Endothelial cell (in vitro differentiated cells): ENCODE data around the gene ACAP1. TPM values are rescaled to one million over a fixed set of nuclear protein-coding genes. Genes with fewer than 3 reads are reported as not detected.

ENCODE experiments used
- DNase-seq: peaks from one replicate; pipeline ENCODE4 v3.0.0; 2021; ENCODE audit warnings: low spot score
- H3K27ac Mint-ChIP-seq: one replicate; pipeline ENCODE4 v1.8.0; 2021; ENCODE audit warnings: mixed read lengths, inconsistent platforms; ENCODE audit not compliant: unreplicated experiment
- H3K27me3 Mint-ChIP-seq: one replicate; pipeline ENCODE4 v1.8.0; 2021; ENCODE audit warnings: mild to moderate bottlenecking, moderate library complexity, mixed read lengths, inconsistent platforms; ENCODE audit not compliant: unreplicated experiment
- H3K36me3 Mint-ChIP-seq: one replicate; pipeline ENCODE4 v1.8.0; 2021; ENCODE audit warnings: mild to moderate bottlenecking, low read depth, mixed read lengths, inconsistent platforms; ENCODE audit not compliant: unreplicated experiment
- H3K4me1 Mint-ChIP-seq: one replicate; pipeline ENCODE4 v1.8.0; 2021; ENCODE audit warnings: mild to moderate bottlenecking, mixed read lengths, inconsistent platforms; ENCODE audit not compliant: unreplicated experiment
- H3K4me3 Mint-ChIP-seq: one replicate; pipeline ENCODE4 v1.8.0; 2021; ENCODE audit warnings: mild to moderate bottlenecking, mixed read lengths, inconsistent platforms; ENCODE audit not compliant: unreplicated experiment
- H3K9me3 Mint-ChIP-seq: one replicate; pipeline ENCODE4 v1.8.0; 2021; ENCODE audit warnings: mixed read lengths, inconsistent platforms; ENCODE audit not compliant: unreplicated experiment
- total RNA-seq: library from RNA; stranded (reverse); fragmentation: NEBNext Ultra II Directional; extraction: Animal tissue kit (Norgen Biotek cat#: 25700); gene quantifications from one replicate; pipeline ENCODE4 v1.2.1, GENCODE V29; 2021; ENCODE audit not compliant: unreplicated experiment
- TF ChIP-seq, protein P1 (sequence below): fragments of 200-600 bp; sonication (generic); IDR thresholded peaks from one replicate; pipeline ENCODE4 v1.5.0; 2021; ENCODE audit warnings: antibody characterized with exemption; ENCODE audit not compliant: unreplicated experiment

Gene ACAP1
- total RNA-seq, 1 donor from 2014 or later, result 5.5 TPM

- TF ChIP-seq, protein P1, sequence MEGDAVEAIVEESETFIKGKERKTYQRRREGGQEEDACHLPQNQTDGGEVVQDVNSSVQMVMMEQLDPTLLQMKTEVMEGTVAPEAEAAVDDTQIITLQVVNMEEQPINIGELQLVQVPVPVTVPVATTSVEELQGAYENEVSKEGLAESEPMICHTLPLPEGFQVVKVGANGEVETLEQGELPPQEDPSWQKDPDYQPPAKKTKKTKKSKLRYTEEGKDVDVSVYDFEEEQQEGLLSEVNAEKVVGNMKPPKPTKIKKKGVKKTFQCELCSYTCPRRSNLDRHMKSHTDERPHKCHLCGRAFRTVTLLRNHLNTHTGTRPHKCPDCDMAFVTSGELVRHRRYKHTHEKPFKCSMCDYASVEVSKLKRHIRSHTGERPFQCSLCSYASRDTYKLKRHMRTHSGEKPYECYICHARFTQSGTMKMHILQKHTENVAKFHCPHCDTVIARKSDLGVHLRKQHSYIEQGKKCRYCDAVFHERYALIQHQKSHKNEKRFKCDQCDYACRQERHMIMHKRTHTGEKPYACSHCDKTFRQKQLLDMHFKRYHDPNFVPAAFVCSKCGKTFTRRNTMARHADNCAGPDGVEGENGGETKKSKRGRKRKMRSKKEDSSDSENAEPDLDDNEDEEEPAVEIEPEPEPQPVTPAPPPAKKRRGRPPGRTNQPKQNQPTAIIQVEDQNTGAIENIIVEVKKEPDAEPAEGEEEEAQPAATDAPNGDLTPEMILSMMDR, result no peak
- Mint-ChIP-seq H3K36me3 (no peaks in the 10 kb centered on the region), H3K27me3 (peaks cover 2% of the 10 kb centered on the region), H3K4me1 (peaks cover 15% of the 10 kb centered on the region), H3K4me3 (no peak overlapping the region), H3K27ac (no peak overlapping the region), H3K9me3 (no peaks in the 10 kb centered on the region)
- no peak for DNase-seq
Measured at GRCh38 chr17:7340179-7340578, 3.9 kb downstream of the ACAP1 start.

DNA sequence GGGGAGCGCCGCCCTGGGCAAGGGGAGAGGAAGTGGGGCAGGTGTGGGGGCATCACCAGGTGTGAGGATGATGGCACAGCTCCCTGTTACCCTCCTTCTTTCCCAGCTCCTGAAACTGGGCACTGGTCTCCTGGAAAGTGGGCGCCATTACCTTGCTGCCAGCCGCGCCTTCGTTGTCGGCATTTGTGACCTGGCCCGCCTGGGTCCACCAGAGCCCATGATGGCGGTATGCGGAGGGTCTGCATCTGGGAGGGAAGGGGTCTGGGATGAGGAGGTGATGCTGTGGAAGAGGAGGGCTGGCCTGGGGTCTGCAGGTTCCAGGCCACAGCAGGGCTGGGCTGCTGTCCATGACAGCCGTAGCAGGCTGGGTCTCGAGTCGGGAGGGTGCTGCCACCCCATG is 5.5 kb downstream of the ACAP1 start:
- no peak overlapping the region for H3K27ac Mint-ChIP-seq
- TF ChIP-seq, protein P1, result no peak

GRCh38 chr17:7343250-7343649 is 6.9 kb downstream of the ACAP1 start:
- no peak for DNase-seq
- Mint-ChIP-seq H3K27ac (no peak overlapping the region), H3K4me1 (no peaks in the 10 kb centered on the region), H3K27me3 (no peaks in the 10 kb centered on the region), H3K36me3 (no peaks in the 10 kb centered on the region), H3K4me3 (no peak overlapping the region), H3K9me3 (no peaks in the 10 kb centered on the region)
- TF ChIP-seq, protein P1, result no peak

More for the DNA sequence above, 5.5 kb downstream of the ACAP1 start:
- H3K9me3 Mint-ChIP-seq, result no peaks in the 10 kb centered on the region
- peaks cover 6% of the 10 kb centered on the region for H3K4me1 Mint-ChIP-seq
- no peak for DNase-seq
- H3K27me3 Mint-ChIP-seq, result peaks cover 2% of the 10 kb centered on the region
- no peak overlapping the region for H3K4me3 Mint-ChIP-seq
- H3K36me3 Mint-ChIP-seq, result no peaks in the 10 kb centered on the region

DNA sequence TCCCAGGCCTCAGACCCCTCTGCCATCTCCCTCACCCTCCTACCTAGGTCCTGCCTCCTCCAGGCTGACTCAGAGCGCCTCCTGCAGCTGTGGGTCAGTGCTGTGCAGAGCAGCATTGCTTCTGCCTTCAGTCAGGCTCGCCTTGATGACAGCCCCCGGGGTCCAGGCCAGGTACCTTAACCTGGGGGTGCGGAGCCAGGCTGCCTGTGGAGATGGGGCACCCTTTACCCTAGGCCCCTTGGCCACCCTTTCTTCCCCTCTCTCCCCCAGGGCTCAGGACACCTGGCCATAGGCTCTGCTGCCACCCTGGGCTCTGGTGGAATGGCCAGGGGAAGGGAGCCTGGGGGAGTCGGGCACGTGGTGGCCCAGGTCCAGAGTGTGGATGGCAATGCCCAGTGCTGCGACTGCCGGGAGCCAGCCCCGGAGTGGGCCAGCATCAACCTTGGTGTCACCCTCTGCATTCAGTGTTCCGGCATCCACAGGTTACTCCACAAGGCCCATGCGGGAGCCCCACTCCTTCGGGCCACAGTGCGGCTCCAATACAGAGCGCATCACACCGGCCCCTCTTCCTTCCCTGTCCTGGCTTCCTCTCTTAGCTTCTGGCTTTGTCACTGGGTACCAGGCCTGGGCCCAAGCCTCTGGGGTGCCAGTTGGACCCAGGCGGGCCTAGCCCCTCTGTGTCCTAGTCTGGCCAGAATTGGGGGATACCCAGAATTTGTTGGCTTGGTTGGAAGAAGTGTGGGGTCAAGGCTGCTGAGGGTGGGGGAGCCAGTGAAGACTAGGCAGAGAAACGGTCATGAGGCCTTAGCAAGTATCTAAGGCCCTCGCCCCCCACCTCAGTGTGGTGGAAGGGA is 10.7 kb downstream of the ACAP1 start:
- peaks cover 4% of the 10 kb centered on the region for H3K4me1 Mint-ChIP-seq
- H3K4me3 Mint-ChIP-seq, result no peak overlapping the region
- H3K36me3 Mint-ChIP-seq, result no peaks in the 10 kb centered on the region
- DNase-seq, result no peak
- peaks cover 5% of the 10 kb centered on the region for H3K27me3 Mint-ChIP-seq
- TF ChIP-seq, protein P1, result no peak
- no peaks in the 10 kb centered on the region for H3K9me3 Mint-ChIP-seq
- H3K27ac Mint-ChIP-seq, result no peak overlapping the region

GRCh38 chr17:7347630-7348477 is 11.5 kb downstream of the ACAP1 start:
- Mint-ChIP-seq H3K36me3 (no peaks in the 10 kb centered on the region), H3K9me3 (no peaks in the 10 kb centered on the region), H3K27me3 (peaks cover 10% of the 10 kb centered on the region), H3K27ac (no peak overlapping the region), H3K4me1 (peaks cover 10% of the 10 kb centered on the region), H3K4me3 (no peak overlapping the region)
- DNase-seq, result no peak
- TF ChIP-seq, protein P1, result no peak
